ENCODE data around the gene AIF1L. TPM values are rescaled to one million over a fixed set of nuclear protein-coding genes. Genes with fewer than 3 reads are reported as not detected.

AIF1L gene
- total and polyA plus RNA-seq, 2 of the 4 experiments (the other 2 are of a cell fraction) = 0.18 to 0.19 TPM

GRCh38 chr9:131149688-131150053 is 53.3 kb downstream of the AIF1L start:
- DNase-seq = no peak
- no peak for TF ChIP-seq RFX5 (IDR thresholded peaks at IDR 0.05; ENCODE audit: low read depth, low read length)
- no peak for TF ChIP-seq NFE2L2 (IDR thresholded peaks at IDR 0.05; ENCODE audit: low read depth, low read length)
- no peak for TF ChIP-seq USF2 (IDR thresholded peaks at IDR 0.05; ENCODE audit: low read depth, low read length)
- no peak for TF ChIP-seq CTCF (conservative IDR thresholded peaks at IDR 0.05; ENCODE audit: low read depth, low read length)
- TF ChIP-seq RCOR1 (IDR thresholded peaks at IDR 0.05; ENCODE audit: insufficient replicate concordance, low read length) = no peak
- no peak for TF ChIP-seq BHLHE40 (IDR thresholded peaks at IDR 0.05; ENCODE audit: low read depth, low read length)
- TF ChIP-seq MAFK (IDR thresholded peaks at IDR 0.05; ENCODE audit: low read depth, low read length) = no peak
- no peak for TF ChIP-seq POLR2A (IDR thresholded peaks at IDR 0.05; ENCODE audit: low read depth, low read length)
- TF ChIP-seq ELK1 (IDR thresholded peaks at IDR 0.05; ENCODE audit: borderline replicate concordance, low read depth, low read length) = no peak
- TF ChIP-seq CEBPB (IDR thresholded peaks at IDR 0.05; ENCODE audit: low read depth, low read length) = no peak
- TF ChIP-seq MXI1 (IDR thresholded peaks at IDR 0.05; ENCODE audit: borderline replicate concordance, low read depth, low read length) = no peak
- no peak overlapping the region for H2BK5ac ChIP-seq (ENCODE audit: low read depth, low read length, poor library complexity, severe bottlenecking)
- no TSS peak for BruUV-seq (replicated peaks)
- no peak for ATAC-seq (ENCODE audit: low read depth)
- in situ Hi-C loops (cut with MboI; ENCODE audit: low sequenced_read_pairs) = loop anchor here (25.0 kb wide), 1 partner anchor 1188 kb away; no protein-coding TSS in a partner anchor
- H2BK120ac ChIP-seq (ENCODE audit: low read depth, low read length) = no peak overlapping the region
- H2BK20ac ChIP-seq (ENCODE audit: low read depth, low read length) = no peak overlapping the region
- H3K9me1 ChIP-seq (ENCODE audit: insufficient read depth, low read length) = no peaks in the 10 kb centered on the region
- no peak overlapping the region for H4K5ac ChIP-seq (ENCODE audit: low read depth, low read length)
- no peak overlapping the region for H2AFZ ChIP-seq (replicated peaks; ENCODE audit: low read length, poor library complexity)
- no peaks in the 10 kb centered on the region for H4K20me1 ChIP-seq (ENCODE audit: insufficient read depth, low read length)
- H2AK9ac ChIP-seq (replicated peaks; ENCODE audit: low read depth, low read length, poor library complexity) = no peak overlapping the region
- no peaks in the 10 kb centered on the region for H3K27me3 ChIP-seq (ENCODE audit: control insufficient read depth, insufficient read depth, low read length)
- H3K9ac ChIP-seq (ENCODE audit: low read depth, low read length) = no peak overlapping the region
- no peak overlapping the region for H4K91ac ChIP-seq (ENCODE audit: insufficient read depth, low read depth, low read length)
- 70% methylated on average over 2 of the region's 5 CpGs; no CpG with 5 or more reads in 1 of the 2 experiments for WGBS, 2 experiments (ENCODE audit: extremely low coverage in 2 of 2, insufficient read length in 1 of 2)
- no peak overlapping the region for H3K14ac ChIP-seq (replicated peaks; ENCODE audit: low read depth, low read length)
- H3K4me3 ChIP-seq (ENCODE audit: insufficient read depth, low read depth, low read length) = no peak overlapping the region
- no peak overlapping the region for H3K27ac ChIP-seq (ENCODE audit: insufficient read depth, low read length)
- intact Hi-C loops (cut with micrococcal nuclease) = loop anchor here (10.0 kb wide), 1 partner anchor 325 kb away; no protein-coding TSS in a partner anchor
- no peak overlapping the region for H3K4ac ChIP-seq (ENCODE audit: low read depth, low read length)
- no peaks in the 10 kb centered on the region for H3K4me1 ChIP-seq (ENCODE audit: control insufficient read depth, insufficient read depth, low read length)
- H3K79me1 ChIP-seq (ENCODE audit: low read depth in 1 of 2, low read length in 2 of 2) = peaks cover 0 to 3% of the 10 kb centered on the region in 2 experiments; a peak in 2 of 4 replicates
- no peak overlapping the region for H2AK5ac ChIP-seq (ENCODE audit: low read depth, low read length)
- no peak overlapping the region for H3K56ac ChIP-seq (ENCODE audit: extremely low read depth, insufficient read depth, low read length)
- H4K8ac ChIP-seq (ENCODE audit: low read depth in 2 of 2, low read length in 2 of 2) = no peak overlapping the region
- H2BK15ac ChIP-seq (ENCODE audit: low read depth, low read length) = no peak overlapping the region
- dilution Hi-C loops (cut with HindIII; ENCODE audit: low sequenced_read_pairs, unreplicated experiment) = no loop called here
- no peak overlapping the region for H3K23ac ChIP-seq (ENCODE audit: low read depth, low read length)
- H3K36me3 ChIP-seq (ENCODE audit: control insufficient read depth, insufficient read depth, low read length) = peaks cover 59% of the 10 kb centered on the region
- CTCF ChIA-PET = no interaction called here
- POLR2A ChIA-PET (ENCODE audit: unreplicated experiment) = no interaction called here
- no peaks in the 10 kb centered on the region for H3K9me3 ChIP-seq (ENCODE audit: control insufficient read depth, insufficient read depth, low read length)
- no peak overlapping the region for H3K18ac ChIP-seq (ENCODE audit: low read depth, low read length)
- H3K4me2 ChIP-seq (ENCODE audit: low read depth, low read length) = no peak overlapping the region

Measured in IMR-90 (cell line).